ENCODE data around the gene CRACR2B.

GRCh38 chr11:787084-787675 lies 40.5 kb upstream of the CRACR2B start:
- no peak for TF ChIP-seq BHLHE40 (IDR thresholded peaks at IDR 0.05; ENCODE audit: borderline replicate concordance)
- TF ChIP-seq SP1 (IDR thresholded peaks at IDR 0.05) = no peak
- TF ChIP-seq PKNOX1 (IDR thresholded peaks at IDR 0.05) = no peak
- no peak for TF ChIP-seq FOXA1 (IDR thresholded peaks at IDR 0.05)
- no peak for TF ChIP-seq HDGF (IDR thresholded peaks at IDR 0.05; ENCODE audit: borderline replicate concordance)
- TF ChIP-seq FOXK2 (IDR thresholded peaks at IDR 0.05) = no peak
- no peak for TF ChIP-seq FOXM1 (IDR thresholded peaks at IDR 0.05; ENCODE audit: borderline replicate concordance)
- no peak for TF ChIP-seq NFRKB (IDR thresholded peaks at IDR 0.05)
- no peak for TF ChIP-seq LEF1 (IDR thresholded peaks at IDR 0.05; ENCODE audit: borderline replicate concordance)

Measured in HEK293T (cell line).